ENCODE results near the gene ST8SIA1.

GRCh38 chr12:22322091-22322490, 12.4 kb downstream of the ST8SIA1 start:
- TF ChIP-seq, protein P1, sequence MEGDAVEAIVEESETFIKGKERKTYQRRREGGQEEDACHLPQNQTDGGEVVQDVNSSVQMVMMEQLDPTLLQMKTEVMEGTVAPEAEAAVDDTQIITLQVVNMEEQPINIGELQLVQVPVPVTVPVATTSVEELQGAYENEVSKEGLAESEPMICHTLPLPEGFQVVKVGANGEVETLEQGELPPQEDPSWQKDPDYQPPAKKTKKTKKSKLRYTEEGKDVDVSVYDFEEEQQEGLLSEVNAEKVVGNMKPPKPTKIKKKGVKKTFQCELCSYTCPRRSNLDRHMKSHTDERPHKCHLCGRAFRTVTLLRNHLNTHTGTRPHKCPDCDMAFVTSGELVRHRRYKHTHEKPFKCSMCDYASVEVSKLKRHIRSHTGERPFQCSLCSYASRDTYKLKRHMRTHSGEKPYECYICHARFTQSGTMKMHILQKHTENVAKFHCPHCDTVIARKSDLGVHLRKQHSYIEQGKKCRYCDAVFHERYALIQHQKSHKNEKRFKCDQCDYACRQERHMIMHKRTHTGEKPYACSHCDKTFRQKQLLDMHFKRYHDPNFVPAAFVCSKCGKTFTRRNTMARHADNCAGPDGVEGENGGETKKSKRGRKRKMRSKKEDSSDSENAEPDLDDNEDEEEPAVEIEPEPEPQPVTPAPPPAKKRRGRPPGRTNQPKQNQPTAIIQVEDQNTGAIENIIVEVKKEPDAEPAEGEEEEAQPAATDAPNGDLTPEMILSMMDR (conservative IDR thresholded peaks at IDR 0.05; ENCODE audit: low read length), result no peak
- TF ChIP-seq EZH2phosphoT487 (IDR thresholded peaks at IDR 0.05; ENCODE audit: borderline replicate concordance, low read depth, low read length), result no peak
